ENCODE results near the gene GNAS.
A peak's percentile ranks its signal among the peaks of the same experiment; 100 is the strongest.

Gene GNAS

DNA sequence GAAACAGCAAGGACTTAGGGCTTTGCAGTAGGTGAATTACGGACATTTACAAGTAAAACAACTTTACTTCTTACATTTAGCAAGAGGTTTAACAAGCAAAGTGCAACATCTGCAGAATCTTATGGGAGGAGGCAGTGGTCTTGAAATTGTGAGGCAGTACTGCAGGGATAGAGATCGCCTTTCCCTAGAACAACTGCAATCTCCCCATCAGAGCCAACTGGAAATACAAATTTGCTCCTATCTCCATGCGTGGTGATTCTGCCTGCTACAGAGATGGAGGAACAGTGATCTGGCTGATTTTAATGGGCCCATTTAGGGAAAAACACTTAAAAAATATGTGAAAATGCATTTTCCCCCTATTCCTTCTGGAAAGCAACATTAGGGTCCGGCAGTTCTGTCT, 25.9 kb downstream of the GNAS start:
- DNase-seq (ENCODE audit: low read depth in 2 of 3, low spot score in 1 of 3) = no peak

DNA sequence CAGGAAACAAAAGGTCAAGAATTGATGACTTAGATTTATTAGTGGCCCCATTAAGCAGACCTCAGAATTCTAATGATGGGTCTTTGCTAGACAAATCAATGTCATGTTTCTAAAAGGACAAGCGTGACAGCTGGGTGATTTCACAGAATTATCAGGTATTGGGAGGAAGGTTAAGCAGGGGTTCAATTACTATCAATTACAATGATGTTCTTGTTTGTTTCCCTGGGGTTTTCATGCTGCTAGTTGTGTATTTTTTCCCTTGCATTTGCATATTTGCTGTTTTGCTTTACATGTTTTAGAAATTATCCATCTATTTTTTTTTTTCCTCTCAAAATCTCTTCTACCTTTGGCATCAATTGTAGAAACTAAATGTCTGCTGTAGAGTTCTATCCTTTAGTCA, 27.9 kb downstream of the GNAS start:
- no peak for DNase-seq (ENCODE audit: low read depth in 2 of 3, low spot score in 1 of 3)

- no peak for DNase-seq (ENCODE audit: low read depth in 2 of 3, low spot score in 1 of 3)
Measured at GRCh38 chr20:58880994-58881752, 28.7 kb downstream of the GNAS start.

- no peak for DNase-seq (ENCODE audit: low read depth in 2 of 3, low spot score in 1 of 3)
Measured at GRCh38 chr20:58882704-58883089, 30.2 kb downstream of the GNAS start.

GRCh38 chr20:58883241-58883691, 30.8 kb downstream of the GNAS start:
- no peak for DNase-seq (ENCODE audit: low read depth in 2 of 3, low spot score in 1 of 3)

GRCh38 chr20:58884966-58885365, 32.5 kb downstream of the GNAS start:
- DNase-seq (ENCODE audit: low read depth in 2 of 3, low spot score in 1 of 3) = no peak

GRCh38 chr20:58886546-58886945, 34.0 kb downstream of the GNAS start:
- DNase-seq (ENCODE audit: low read depth in 2 of 3, low spot score in 1 of 3) = no peak

DNA sequence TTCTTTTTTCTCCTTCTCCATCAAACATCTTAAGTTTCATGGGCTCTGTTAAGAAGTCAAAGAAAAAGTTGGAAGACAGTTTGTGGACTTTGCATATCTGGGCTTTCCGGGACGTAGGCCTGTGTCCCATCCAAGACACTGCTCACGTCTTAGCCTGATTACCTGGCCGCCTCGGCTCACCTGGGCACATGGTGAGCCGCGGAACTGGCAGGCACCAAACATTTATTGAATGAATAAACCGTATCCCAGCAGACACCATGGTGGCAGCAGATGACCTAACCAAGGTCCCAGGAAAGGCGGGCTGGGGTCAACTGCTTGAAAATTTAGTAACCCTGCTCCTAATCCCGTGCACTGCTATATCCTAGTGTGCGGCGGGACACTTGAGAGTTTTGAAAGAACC, 35.6 kb downstream of the GNAS start:
- no peak for DNase-seq (ENCODE audit: low read depth in 2 of 3, low spot score in 1 of 3)

- peak; percentile 56 to 76 (median 68) for DNase-seq (ENCODE audit: low read depth in 2 of 3, low spot score in 1 of 3)
Measured at GRCh38 chr20:58888521-58889333, 36.2 kb downstream of the GNAS start.

DNA sequence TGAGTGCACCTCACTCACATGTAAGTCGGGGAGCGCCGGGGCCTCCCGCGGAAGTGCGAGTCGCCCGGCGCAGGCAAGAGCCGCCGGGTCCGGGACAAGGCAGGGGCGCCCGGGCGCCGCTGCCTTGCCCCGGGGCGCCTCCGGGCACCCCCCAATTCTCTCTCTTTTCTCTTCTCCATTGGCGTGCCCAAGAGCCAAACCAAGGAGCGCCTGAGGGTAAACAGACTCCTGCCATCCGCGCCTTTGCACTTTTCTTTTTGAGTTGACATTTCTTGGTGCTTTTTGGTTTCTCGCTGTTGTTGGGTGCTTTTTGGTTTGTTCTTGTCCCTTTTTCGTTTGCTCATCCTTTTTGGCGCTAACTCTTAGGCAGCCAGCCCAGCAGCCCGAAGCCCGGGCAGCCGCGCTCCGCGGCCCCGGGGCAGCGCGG, 36.8 kb downstream of the GNAS start:
- no peak for DNase-seq (ENCODE audit: low read depth in 2 of 3, low spot score in 1 of 3)

DNA sequence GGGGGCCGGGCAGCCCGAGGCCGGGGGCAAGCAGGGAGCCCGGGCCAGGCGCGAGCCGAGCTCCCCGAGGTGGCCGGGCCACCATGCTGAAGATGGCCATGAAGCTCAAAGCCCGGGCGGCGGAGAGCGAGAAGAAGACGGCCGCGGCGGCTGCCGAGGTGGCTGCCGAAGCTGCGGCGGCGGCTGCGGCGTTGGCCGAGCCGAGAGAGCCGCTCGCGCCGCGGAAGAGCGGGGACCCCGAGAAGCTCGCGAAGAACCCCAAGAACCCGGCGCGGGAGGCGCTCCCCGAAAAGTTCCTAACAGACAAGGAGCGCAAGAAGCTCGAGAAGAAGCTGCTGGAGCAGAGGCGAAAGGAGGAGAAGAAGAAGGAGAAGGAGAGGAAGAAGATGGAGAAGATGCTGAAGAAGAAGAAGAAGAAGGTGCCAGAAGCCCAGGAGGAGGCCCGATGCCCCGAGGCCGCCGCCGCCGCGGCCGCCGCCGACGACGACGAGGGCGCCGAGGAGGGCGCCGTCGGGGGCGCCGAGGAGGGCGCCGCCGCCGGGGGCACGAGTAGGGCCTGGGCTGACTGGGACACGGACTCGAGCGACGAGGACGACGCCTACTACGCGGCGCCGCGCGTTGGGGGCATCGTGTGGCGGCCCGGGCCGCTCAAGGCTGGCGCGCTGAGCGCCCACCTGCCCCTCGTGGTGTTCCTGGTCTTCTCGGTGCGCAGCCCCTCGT, 37.4 kb downstream of the GNAS start:
- no peak for DNase-seq (ENCODE audit: low read depth in 2 of 3, low spot score in 1 of 3)

DNA sequence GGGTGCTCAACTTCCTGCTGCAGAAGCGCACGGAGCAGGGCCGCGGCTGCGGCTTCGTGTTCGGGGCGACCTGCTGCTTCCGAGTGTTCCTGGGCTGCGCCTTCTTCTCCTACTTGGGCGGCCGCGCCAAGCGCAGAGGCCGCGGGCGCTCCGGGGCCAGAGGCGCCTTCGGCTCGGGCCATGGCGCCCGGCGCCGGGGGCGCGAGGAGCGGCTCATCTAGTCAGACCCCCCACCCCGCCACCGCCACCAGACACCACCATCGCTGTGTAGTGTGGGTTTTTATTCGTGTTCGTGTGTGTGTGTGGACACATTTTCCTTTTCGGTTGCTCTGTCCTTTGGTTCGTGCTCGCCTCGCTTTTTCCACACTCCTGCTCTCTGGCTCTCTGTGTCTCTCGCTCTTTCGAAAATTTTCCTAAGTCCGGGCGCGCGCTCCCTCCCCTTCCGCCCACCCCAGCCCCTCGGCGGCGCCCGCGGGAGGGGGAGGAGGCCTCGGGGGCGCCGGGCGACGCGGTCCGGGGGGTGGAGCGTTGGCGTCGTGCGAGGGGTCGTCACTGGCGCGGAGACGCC, 38.1 kb downstream of the GNAS start:
- DNase-seq (ENCODE audit: low read depth in 2 of 3, low spot score in 1 of 3) = peak; percentile 37 to 54 (median 48)

- peak; percentile 49 to 69 (median 50) for DNase-seq (ENCODE audit: low read depth in 2 of 3, low spot score in 1 of 3)
Measured at GRCh38 chr20:58891086-58891717, 38.7 kb downstream of the GNAS start.

- peak in 1 of 3 donors; percentile 19 for DNase-seq (ENCODE audit: low read depth in 2 of 3, low spot score in 1 of 3)
Measured at GRCh38 chr20:58891718-58892140, 39.2 kb downstream of the GNAS start.

DNA sequence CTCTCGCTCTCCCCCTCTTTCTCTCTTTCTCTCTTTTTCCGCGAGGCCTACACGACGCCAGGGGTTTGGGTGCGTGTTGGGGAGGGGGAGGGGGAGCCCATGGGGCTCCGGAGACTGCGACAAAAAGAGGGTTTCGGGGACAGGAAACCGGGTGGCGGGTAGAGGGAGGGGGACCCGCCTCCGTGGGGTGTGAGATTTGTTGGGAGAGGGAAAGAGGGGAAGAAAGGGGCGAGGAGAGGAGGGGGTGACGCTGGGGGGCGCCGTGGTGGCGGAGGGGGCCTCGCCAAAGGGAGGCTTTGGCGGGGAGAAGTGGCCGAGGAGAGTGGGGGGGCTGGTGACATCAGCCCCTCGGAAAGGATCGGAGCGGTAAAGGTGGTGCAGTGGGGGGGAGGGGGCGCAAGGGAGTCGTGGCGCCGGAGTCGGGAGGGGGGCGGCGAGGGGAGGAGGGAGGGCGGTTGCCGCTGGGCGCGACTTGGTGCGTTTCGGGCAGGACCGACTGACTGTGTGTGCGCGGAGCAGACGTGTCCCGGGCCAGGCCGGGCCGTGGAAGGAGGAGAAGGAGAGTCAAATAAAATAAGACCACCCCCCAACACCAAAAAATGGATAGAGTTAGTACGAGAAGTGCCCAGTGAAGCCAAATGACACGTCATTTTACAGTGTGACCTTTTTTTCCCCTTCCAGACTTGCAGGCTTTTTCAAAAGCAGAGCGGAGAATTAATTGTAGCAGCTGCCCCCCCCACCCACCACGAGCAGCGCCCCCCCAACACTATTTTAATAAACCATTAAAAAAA, 39.8 kb downstream of the GNAS start:
- DNase-seq (ENCODE audit: low read depth in 2 of 3, low spot score in 1 of 3) = peak; percentile 59 to 70 (median 63)

- no peak for DNase-seq (ENCODE audit: low read depth in 2 of 3, low spot score in 1 of 3)
Measured at GRCh38 chr20:58892932-58893224, 40.4 kb downstream of the GNAS start.

- peak in 1 of 3 donors; percentile 33 for DNase-seq (ENCODE audit: low read depth in 2 of 3, low spot score in 1 of 3)
Measured at GRCh38 chr20:58893355-58894120, 41.0 kb downstream of the GNAS start.

DNA sequence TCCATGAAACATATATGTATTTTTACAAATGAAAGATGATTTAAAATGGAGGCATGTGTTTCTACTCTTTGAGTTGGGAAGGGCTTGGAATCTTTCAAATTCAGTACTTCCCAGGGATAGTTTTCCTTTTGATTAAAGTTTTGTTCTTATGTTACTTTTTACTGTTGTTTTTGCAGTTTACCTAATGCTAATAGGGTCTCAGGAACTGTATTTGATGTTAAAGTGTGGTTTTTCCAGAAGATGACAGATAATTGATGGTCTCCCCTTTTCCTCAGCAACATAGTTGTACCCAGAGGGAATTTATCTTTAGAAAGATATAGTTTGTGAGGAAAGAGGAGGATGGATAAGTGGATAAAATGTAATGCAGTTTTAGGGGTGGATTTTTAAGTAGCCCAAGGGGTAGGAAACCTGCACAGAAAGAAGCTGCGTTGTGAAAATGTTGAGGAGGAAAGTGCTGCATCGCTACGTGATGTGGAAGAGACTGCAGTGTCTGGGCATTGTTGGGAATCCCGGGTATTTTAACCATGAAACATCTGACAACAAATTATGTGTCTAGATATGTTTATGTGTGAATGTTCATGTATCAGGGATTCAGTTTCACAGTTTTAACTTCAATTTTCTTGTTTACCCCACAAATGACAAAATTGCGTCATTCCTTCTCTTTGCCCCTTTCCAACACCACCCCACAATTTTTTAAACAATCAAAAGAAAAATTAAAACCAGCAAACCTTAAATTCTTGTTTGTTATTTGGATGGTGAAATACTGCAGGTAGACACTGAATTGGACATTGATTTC, 42.3 kb downstream of the GNAS start:
- no peak for DNase-seq (ENCODE audit: low read depth in 2 of 3, low spot score in 1 of 3)
